ENCODE data around the gene DOCK10.

DOCK10 gene

DNA sequence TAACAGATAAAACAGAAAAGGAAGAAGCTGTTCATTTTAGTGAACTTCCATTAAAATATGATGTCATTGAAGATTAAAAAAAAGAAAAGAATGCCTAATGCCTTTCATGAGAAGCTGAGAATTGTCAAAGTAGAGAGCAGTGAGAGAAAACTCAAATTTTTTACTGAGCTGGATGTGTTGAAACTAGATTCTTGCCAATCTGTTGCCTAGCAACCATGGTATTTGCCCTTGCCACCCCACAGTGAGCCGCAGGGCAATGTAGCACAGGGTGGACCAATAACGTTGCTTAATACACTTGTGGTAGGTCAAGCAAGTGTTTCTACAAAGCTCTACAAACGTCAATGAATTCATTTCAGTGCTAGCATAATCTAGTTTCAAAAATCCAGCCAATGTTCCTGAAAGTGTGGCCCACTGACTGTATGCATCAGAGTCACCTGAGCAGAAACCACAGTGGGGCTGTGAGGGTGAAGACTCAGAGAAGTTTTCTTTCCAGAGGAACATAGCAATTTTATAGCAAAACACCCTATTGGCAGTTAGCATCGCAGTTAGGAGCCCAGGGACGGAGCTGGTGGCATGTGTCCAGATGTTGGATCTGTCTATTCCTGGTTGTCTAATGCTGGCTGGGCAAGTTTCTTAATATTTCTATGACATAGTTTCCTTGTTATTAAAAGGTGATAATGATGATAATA, 132.2 kb downstream of the DOCK10 start:
- no peak for DNase-seq

DNA sequence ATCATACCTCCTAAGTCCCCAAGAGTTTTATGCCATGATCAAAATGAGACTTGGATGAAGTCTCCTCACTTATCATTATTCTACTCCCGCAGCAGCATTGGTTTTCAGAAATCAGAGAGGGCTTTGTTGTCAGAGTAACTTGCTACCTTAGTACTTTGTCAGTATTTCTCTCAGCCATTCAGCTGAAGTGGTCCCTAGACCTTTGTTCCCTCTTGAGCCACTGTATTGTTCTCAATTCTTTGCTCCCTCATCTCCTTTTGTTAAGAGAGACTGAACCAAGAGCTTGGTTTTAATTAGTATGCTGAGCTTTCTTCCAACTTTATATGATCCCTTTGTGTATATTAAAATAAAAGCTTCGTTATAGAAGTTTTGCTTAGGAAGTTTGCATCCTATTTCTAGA, 133.4 kb downstream of the DOCK10 start:
- no peak for DNase-seq

DNA sequence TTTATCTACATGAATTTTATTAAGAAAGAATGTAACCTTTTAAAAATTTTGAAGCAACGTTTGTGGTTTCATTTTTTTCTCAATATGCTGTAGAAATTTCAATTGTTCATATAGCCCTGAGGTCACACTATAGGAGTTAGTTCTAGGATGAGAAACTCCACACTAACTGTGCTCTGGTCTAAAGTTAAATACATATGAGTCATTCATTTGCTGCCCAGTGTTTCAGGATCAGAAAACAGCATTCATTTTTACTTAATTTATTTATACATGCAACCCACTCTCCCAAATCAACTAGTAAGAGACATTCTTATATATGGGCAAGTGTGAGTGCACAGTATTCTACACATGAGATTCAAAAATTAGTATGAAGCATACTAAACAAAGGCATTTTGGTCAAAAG, 137.9 kb downstream of the DOCK10 start:
- DNase-seq, result no peak

DNA sequence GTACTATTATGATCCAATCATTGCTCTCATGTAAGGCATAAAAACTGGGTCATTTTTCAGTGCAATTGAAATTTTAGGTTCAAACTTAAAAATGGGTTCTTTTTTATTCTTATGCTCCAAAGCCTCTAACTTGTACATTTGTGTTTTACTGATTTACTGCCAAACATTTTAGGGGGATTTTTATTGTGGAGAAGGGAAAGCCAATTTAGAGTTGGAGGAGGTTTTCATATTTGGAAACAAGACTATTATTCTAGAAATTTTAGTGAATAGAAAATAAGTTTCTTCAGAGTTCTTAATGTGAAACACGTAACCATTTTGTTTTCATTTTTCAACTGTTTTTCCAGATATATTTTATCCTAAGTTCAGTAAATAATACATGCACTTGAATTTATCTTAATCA, 138.6 kb downstream of the DOCK10 start:
- no peak for DNase-seq

DNA sequence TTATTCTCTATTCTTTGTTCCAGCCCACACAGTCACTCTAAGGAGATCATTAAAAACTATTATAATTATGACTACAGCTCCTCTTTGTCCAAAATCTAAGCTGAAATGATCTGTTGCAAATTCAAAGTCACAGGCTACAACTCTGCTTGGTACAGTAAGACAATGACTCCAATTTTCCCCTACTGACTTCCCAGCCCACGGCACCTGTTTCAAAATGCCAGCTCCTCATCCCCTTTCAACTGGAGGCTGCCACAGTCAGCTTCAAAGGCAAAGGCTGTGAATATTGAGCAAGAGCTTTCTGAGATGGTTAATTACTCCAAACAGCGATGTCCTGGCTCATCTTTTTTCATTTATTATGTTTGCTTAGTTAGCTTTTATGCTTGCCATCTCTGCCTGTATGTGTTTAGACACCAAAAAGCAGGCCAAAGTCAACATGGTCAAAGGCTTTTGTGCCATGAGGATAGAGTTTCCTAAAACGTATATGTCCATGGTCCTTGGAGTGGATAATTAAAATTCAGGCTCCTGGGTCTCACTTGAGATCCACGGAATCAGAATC, 141.1 kb downstream of the DOCK10 start:
- DNase-seq, result no peak

DNA sequence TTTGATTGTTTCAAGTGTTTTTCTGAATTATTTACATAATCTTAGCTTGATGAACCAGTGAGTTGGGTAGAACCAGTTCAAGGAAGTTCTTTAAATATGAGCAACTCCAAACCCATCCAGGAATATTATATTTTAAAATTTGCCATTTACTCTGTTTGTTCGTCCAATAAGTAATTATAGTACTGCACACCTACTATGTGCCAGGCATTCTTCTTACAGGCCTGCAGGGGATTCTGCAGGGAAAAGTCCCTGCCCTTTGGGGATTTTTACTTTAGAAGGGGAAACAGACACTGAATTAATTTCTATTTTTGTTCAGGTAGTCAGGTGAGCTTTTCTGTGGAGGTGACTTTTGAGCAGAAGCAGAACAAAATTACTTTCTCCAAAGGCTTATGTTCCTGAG, 146.9 kb downstream of the DOCK10 start:
- no peak for DNase-seq

DNA sequence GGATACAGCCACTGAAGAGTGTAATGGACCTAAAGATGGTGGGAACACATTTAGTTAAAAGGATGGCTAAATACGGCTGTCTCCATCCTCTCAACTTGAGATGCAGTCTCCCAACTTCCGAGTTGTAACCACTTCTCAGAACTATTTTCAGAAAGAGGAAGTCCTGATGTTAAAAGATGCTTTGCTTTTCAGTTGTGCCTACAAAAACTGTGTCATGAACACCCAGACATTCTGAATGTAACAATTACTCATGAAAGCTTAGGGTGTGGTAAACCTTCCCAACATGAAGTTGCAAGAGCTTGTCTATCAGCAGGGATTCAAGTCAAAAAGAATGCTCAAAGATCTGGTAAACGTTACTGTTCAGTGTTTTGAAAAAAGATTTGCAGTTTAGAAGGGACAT, 147.9 kb downstream of the DOCK10 start:
- no peak for DNase-seq

DNA sequence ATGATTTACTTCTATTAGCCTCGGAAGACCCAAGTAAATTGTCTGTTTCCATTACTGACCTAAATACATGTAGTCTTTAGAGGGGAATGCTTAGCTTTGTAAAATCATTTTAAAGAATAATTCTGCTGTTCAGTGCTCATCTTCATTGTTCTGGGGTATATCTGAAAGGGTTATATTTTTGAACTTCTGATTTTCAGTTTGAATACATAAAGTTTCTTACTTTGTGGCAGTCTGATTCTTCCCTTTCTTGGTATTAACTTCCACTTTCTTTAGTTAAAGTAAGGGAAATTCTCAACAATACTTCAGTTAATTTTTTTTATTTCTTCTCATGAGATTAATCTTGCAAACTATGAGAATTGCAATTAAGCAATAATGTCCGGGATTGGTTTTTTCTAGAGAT, 148.4 kb downstream of the DOCK10 start:
- DNase-seq, result no peak

DNA sequence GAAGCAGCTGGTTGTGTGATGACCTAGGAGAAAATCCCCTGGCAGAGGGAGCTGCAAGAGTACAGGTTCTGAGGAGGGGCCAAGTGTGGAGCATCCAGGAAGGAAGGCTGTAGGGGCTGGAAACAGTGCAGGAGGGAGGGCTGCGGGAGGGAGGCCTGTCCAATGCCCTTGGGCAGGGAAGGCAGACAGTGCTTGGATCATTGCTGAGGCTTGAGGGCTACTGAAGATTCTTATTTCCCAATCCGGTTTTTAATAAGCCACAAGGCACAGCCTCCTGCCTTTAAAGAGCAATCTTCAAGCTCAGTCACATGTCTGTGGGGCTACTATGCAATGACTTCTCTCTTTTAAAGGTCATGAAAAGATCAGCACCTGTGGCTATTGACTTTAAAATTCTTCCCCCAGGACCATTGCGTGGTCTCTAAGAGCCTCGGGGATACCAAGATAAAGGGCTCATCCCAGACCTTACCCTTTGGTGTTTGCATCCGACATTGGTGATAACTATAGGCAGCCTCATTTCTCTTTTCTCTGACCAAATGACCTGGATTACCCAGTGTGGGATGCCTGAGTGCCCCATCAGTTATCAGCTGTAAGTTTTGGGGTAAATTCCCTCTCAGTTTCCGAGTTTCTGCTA, 149.6 kb downstream of the DOCK10 start:
- no peak for DNase-seq

DNA sequence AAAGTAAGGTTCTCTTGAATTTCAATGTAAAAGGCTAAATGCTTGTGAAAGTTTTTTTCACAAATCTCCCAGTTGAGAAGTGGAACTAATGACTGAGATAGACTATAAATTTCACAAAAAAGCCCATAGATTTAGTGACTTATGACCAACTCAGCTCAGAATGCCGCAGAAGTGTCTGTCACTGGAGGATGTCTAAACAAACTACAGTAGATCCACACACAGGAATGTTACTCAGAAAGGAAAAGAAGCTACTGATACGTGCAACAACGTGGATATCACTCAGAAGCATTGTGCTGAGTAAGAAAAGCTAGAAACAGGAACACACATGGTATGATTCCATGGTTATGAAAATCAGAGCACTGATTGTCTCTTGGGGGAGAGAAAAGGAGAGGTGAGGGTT, 151.9 kb downstream of the DOCK10 start:
- no peak for DNase-seq

DNA sequence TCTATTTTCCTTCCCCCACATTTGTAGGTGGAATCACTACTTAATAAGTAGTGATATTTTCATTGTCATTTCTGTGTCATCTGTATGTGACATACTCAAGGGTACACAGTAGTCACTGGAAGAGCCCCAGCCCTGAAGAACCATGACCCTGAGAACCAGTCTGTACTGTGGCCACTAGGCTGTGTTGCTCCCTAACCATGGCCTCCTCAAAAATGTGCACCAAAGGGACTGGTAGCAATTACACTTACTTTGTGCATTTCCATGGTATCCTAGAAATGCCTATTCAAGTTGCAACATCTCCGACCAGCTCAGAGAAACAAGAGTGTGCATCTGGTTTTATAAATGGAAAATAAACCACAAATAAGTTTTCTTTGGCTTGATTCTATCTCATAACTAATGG, 155.1 kb downstream of the DOCK10 start:
- DNase-seq, result no peak

DNA sequence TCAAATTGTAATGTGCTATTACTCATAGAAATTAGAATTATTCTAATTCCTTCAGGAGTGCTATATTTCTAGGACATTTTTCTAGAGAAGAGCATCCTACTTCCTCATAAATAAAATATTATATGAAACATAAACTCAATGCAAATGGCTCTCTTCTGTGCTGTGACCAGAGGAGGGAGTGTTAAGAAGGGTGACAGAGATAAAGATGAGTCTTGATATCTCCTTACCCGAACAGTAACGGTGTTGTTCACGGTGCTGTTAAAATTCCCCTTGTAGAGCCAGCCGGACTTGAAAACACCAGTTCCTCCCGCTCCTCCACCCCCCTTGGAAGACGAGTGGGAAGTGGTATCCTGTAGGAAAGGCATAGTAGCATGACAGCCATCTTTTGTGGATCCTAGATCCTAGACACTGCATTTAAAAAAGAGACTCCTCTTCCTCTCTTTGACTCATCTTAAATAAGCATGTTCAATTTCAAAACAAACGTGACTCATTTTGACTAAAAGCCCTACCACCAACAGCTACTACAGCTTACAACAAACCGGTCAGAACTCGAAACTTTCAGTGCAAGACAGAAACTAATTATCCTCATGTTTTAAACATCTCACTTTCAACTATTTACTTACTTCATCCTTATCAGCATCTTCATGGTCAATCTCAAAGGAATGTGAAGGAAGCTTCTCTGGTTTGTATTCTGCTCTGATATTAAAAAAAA, 156.3 kb downstream of the DOCK10 start:
- no peak for DNase-seq

DNA sequence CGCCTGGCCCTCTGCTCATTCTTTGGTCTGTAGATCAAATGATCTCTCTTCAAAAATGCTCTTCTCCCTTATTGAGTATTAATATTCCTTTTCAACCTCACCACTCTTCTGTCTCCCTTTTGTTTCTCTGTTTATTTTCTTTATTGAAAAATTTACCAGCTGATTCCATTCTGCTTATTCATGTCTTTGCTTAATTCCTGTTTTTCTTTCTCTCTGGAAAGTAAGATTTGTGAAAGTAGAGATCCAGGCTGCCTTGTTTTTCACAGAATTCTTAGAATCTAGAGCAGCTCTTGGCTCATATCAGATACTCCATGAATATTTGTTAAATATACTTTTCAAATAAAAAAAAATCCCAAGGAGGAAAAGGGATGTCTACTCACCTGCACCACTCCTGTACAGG, 157.0 kb downstream of the DOCK10 start:
- DNase-seq, result no peak

DNA sequence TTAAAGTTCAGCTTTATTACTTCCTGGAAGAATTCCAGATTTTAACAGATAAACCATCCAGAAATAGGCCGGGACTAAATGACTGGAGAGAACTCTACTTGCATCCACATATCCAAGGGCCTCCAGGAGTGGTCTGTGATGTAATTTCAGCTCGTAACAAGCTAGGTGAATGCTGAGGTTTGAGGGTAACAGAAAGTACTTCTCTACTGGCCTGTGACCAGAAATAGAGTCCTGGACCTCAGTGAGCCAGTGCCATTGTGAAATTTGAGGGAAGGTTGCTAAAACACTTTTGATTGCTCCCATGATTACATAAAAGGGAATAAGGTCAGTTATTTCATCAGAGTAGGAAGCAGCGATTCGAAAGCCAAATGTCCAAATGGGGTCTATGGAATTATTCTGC, 158.1 kb downstream of the DOCK10 start:
- DNase-seq, result no peak

DNA sequence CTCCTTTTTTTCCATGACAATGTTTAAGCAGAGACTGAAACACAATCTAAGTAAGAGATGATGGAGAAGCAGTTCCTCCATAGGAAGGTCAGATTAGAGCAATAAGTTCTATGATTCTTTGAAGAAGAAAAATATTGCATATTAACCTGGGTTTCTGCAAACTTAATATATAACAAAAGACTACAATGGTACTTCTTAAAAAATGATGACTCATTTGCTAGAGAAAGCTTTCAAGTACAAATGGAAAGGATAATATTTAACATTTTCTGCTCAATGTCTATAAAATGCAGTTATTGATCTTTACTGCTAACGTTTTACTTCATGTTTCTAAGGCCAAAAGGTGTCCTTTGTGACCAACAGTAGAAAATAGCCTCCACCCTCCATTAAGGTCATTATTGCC, 158.6 kb downstream of the DOCK10 start:
- DNase-seq, result no peak

DNA sequence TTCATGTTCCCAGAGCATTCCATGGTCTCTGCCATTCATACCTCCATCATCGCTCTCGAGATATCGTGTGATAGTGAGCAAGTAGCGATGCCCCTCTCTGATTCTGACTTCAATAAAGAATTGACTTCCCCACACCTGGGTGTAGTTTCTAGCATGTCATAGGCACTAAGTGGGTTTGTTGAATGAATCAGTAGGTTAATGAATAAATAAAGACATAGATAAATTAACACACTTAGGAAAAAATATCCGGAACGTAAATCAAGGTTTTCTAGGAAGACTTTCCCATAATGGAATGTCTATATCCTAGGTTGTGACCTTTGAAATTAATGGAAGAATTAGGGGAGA, 159.1 kb downstream of the DOCK10 start:
- DNase-seq, result no peak

DNA sequence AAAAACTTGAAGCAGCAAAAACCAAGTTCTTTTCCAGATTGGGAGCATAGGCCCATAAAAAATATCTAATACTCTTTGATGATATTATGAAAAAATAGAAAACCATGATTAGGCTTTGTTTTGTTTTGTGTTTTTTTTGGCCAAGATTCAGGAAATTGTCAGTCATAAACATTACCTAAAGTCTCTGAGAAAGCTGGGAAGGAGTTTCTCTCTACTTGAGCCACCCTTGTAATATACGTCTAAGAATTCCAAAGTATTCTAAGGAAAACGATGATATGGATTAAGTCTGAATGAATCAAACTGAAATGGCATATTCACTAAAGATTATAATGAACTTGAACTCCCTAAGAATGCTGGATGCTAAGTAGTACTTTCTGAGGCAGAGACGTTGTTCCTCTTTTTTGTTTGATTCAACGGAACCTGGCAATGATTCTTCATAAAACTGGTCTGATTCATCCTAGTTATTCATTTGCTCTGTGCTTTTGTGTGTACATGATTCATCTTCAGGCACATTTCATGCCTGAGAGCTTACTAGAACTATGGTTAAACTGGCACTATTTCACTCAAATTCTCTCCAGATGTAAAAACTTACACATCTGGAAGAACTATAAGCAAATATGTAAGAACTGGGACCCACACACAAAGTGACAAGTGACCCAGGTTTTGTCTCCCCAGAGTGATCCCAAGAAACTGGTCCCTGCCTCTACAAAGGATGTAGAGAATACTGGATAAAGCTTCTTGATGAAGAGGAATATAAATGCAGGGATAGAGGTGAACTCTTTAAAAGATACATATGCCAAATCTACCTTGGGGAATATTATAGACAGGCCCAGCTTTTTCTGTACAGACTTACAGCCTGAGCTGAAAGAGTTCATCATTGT, 159.7 kb downstream of the DOCK10 start:
- DNase-seq, result no peak

DNA sequence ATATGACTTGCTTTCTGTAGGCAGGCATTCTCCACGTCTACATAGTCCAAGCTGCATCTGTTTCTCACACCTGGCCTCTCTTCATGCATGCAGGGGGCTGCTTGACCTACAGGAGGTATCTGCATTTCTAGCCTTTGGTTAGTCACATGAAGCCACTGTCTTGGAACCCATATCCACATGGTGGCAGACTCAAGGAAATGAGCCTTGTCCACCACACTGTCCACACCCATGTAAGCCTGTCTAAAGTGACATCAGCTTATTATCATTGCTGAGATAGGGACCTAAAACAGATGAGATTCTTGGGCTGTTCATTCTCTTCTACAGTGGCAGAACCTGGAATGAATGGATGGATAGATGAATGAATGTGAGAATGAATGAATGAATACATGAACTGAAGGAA, 160.4 kb downstream of the DOCK10 start:
- no peak for DNase-seq

DNA sequence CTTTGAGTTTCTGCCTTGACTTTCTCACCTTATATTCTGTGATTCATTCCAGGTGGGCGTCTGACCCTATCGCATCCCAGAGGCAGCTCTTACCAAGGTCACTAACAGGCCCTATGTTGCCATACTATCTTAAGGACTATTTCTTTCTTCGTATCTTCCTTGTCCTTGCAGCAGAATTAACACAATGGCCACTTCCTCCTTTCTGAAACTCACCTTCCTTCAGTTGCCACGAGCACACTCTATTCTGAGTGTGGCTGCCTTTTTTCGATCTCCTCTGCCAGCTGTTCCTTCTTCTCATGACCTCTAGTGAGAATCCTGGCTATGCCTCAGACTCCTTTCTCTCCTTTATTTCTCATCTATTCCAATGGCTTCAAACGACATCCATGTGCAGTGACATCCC, 165.7 kb downstream of the DOCK10 start:
- no peak for DNase-seq

DNA sequence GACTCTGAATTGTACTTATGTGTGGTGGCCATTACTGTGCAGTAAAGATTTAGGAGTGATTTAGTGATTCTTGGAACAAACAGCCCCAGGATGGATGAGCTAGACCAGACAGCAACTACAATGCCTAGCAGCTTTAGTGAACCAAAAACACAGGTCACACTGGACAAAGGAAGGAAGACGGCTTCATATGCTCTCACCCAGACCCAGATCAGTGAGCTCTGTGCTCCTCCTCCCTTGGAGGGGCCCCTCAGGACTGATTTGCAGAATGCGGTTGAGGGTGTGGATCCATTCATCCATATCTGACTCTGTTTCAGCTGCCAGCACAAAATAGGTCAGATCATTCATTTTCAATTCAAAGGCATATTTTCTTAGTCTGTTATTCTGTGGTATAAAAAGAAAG, 166.4 kb downstream of the DOCK10 start:
- no peak for DNase-seq

DNA sequence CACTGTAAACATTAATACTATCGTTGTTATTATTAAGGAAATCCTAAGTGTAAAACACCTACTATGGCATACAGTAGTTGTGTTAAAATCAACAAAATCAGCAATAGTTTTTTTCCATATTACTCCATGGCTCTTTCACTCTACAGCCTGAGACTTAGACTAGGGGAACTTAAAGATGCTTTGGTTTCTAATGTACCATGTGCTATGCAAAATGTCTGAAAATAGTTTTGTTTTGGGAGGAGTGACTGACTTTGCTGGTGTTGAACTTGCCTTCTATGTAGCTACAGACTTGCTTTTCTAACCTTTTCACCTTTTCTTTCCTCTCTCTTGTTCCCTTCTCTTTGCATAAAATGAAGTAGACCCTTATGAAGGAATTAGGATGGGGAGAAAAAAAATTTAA, 167.1 kb downstream of the DOCK10 start:
- no peak for DNase-seq

DNA sequence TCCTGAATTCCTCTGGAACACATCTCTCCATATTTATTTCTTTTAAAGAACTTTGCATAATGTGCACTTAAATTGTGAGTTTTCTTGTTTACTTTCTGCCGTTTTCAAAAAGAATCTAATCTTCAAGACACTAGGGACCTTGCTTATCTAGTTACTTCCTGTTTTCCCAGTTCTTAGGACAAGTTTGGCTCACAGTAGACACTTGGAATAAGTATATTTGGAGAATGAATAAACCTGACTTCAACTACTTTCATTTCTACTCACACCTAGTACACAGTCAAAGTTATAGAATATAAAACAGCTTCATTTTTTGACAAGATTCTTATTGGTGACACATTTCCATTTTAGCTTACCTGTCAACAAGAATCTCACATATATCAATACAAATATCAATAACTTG, 170.5 kb downstream of the DOCK10 start:
- no peak for DNase-seq

DNA sequence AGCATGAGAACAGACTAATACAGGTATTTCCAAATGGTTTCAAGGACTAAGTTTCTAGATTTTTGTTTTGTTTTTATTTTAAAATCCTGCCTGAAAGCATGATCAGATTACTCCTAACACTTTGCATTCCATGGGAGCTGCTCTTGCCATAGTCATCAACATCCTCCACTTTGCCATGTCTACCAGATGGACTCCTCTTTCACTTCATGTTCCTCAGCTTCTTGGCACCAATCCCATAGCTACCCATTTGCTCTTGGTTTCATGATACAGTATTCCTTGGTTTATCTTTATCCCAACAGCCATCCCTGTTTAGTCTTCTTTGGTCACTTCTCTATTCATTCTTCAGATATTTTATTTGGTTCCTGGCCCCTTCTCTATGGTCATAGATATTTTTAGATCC, 171.9 kb downstream of the DOCK10 start:
- no peak for DNase-seq
